HepG2 (cell line): ENCODE measurements around the gene RUVBL2. TPM values are rescaled to one million over a fixed set of nuclear protein-coding genes. Genes with fewer than 3 reads are reported as not detected.

Experiments
- ADNP ChIP-seq: sonication (generic); formaldehyde crosslinking; IDR thresholded peaks from 2 replicates; pipeline ENCODE4 v1.4.0; 2020; ENCODE audit warnings: missing genetic modification reagents
- CENPT ChIP-seq: sonication (generic); formaldehyde crosslinking; IDR thresholded peaks from 2 replicates; pipeline ENCODE4 v1.8.0; 2022; ENCODE audit warnings: low read depth, mild to moderate bottlenecking, moderate library complexity, missing genetic modification reagents
- ELF1 ChIP-seq: sonication (generic); formaldehyde crosslinking; IDR thresholded peaks from 2 replicates; pipeline ENCODE4 v1.4.0; 2020; ENCODE audit warnings: missing genetic modification reagents
- ETV5 ChIP-seq: IDR thresholded peaks from 2 replicates; pipeline ENCODE4 v1.6.1; 2018; ENCODE audit warnings: missing biosample characterization, missing genetic modification reagents, inconsistent platforms, borderline replicate concordance
- GABPA ChIP-seq, 2 experiments: IDR thresholded peaks; 2 replicates each; pipeline ENCODE4 v1.6.1; 2011 to 2016; ENCODE audit warnings: low read depth in 2 of 2, low read length in 1 of 2, missing biosample characterization in 1 of 2, missing genetic modification characterization in 1 of 2
- IRF2 ChIP-seq: IDR thresholded peaks from 2 replicates; pipeline ENCODE4 v1.6.1; 2018; ENCODE audit warnings: missing genetic modification reagents, missing compliant biosample characterization
- JUND ChIP-seq: sonication (generic); formaldehyde crosslinking; IDR thresholded peaks from 2 replicates; pipeline ENCODE4 v1.8.0; 2022; ENCODE audit warnings: mild to moderate bottlenecking, missing genetic modification reagents
- KDM6A ChIP-seq: IDR thresholded peaks from 2 replicates; pipeline ENCODE4 v1.6.1; 2016; ENCODE audit warnings: low read depth
- KLF9 ChIP-seq: IDR thresholded peaks from 2 replicates; pipeline ENCODE4 v1.6.1; 2016; ENCODE audit warnings: low read depth
- MBNL3 ChIP-seq: fragments of 250-450 bp; sonication (Bioruptor Pico); conservative IDR thresholded peaks from 2 replicates; pipeline ENCODE4 v1.8.0; 2022; ENCODE audit warnings: mild to moderate bottlenecking, inconsistent platforms
- PHF20 ChIP-seq: sonication (generic); formaldehyde crosslinking; IDR thresholded peaks from 2 replicates; pipeline ENCODE4 v1.5.0; 2020; ENCODE audit warnings: mild to moderate bottlenecking, missing genetic modification reagents
- SALL2 ChIP-seq: sonication (generic); formaldehyde crosslinking; IDR thresholded peaks from 2 replicates; pipeline ENCODE4 v1.8.1; 2023; ENCODE audit warnings: mild to moderate bottlenecking, missing genetic modification reagents, inconsistent platforms
- SIN3A ChIP-seq: IDR thresholded peaks from 2 replicates; pipeline ENCODE4 v1.6.1; 2011; ENCODE audit warnings: low read depth, mild to moderate bottlenecking, control low read depth, low read length, borderline replicate concordance
- SOX13 ChIP-seq, 3 experiments: fragments of 450-650 bp in 1 of 3; sonication (generic) in 1 of 3; formaldehyde crosslinking in 1 of 3; IDR thresholded peaks in 2 of 3; conservative IDR thresholded peaks in 1 of 3; 2 replicates each; pipeline versions ENCODE4 v1.5.0 to v1.6.1; 2016 to 2020; ENCODE audit warnings: antibody characterized with exemption in 1 of 3, mild to moderate bottlenecking in 1 of 3, missing compliant biosample characterization in 1 of 3, missing genetic modification reagents in 1 of 3, moderate library complexity in 1 of 3
- SPEN ChIP-seq: sonication (generic); formaldehyde crosslinking; IDR thresholded peaks from 2 replicates; pipeline ENCODE4 v1.5.1; 2020; ENCODE audit warnings: low read depth, mild to moderate bottlenecking, missing genetic modification reagents
- TARDBP ChIP-seq: sonication (generic); formaldehyde crosslinking; IDR thresholded peaks from 2 replicates; pipeline ENCODE4 v1.8.0; 2022; ENCODE audit warnings: mild to moderate bottlenecking, missing genetic modification reagents
- ZIK1 ChIP-seq: sonication (generic); formaldehyde crosslinking; IDR thresholded peaks from 2 replicates; pipeline ENCODE4 v1.5.0; 2020; ENCODE audit warnings: mild to moderate bottlenecking, low read depth, missing genetic modification reagents, borderline replicate concordance
- ZMYM2 ChIP-seq: sonication (generic); formaldehyde crosslinking; IDR thresholded peaks from 2 replicates; pipeline ENCODE4 v1.8.0; 2022; ENCODE audit warnings: mild to moderate bottlenecking, missing genetic modification reagents
- ZNF207 ChIP-seq: fragments of 450-650 bp; IDR thresholded peaks from 2 replicates; pipeline ENCODE4 v1.6.1; 2016; ENCODE audit warnings: antibody characterized with exemption, borderline replicate concordance
- ZNF235 ChIP-seq: sonication (generic); formaldehyde crosslinking; IDR thresholded peaks from 2 replicates; pipeline ENCODE4 v1.8.1; 2023; ENCODE audit warnings: mild to moderate bottlenecking, missing genetic modification reagents, borderline replicate concordance
- ZNF574 ChIP-seq: sonication (generic); formaldehyde crosslinking; IDR thresholded peaks from 2 replicates; pipeline ENCODE4 v1.4.0; 2020; ENCODE audit warnings: missing genetic modification reagents
- ZNF792 ChIP-seq: IDR thresholded peaks from 2 replicates; pipeline ENCODE4 v1.6.1; 2016
- ZSCAN30 ChIP-seq: sonication (generic); formaldehyde crosslinking; IDR thresholded peaks from 2 replicates; pipeline ENCODE4 v1.5.0; 2020; ENCODE audit warnings: mild to moderate bottlenecking, missing genetic modification reagents
- polyA plus RNA-seq, 8 experiments: library from polyadenylated mRNA; depleted of rRNA in 3 of 8; stranded (reverse) in 7 of 8; unstranded in 1 of 8; fragments of >200 nt; fragmentation: Illumina TruSeq in 4 of 8; extraction: Trizol in 4 of 8; gene quantifications; 2 replicates each; pipeline versions ENCODE4 v1.2.1 to v1.2.3, GENCODE V29; 2011 to 2016; ENCODE audit warnings: low read depth in 4 of 8, missing spikeins in 1 of 8, mixed read lengths in 1 of 8; ENCODE audit not compliant: insufficient read depth in 1 of 8
- total RNA-seq, 5 experiments: library from RNA; depleted of rRNA; stranded (reverse); fragments of >200 nt; fragmentation: Illumina TruSeq; extraction: Trizol; gene quantifications; 2 replicates each; pipeline ENCODE4 v1.2.3, GENCODE V29; 2016; ENCODE audit warnings: low read depth in 1 of 5
- TF ChIP-seq, protein P1 (sequence below): sonication (generic); formaldehyde crosslinking; IDR thresholded peaks from 2 replicates; pipeline ENCODE4 v1.5.1; 2020; ENCODE audit warnings: mild to moderate bottlenecking, missing genetic modification reagents, moderate library complexity

RUVBL2 gene
- total and polyA plus RNA-seq, 2 of the 13 experiments (the other 11 are each of a cell fraction or from before 2014, with no cell fraction given), result 120 to 122 TPM

- TF ChIP-seq ZNF574 (CRISPR knock-in tag) (peak; percentile 87), SALL2 (CRISPR knock-in tag) (peak; percentile 86), IRF2 (CRISPR knock-in tag) (peak; percentile 51; the same call in 1 of the 2 replicates), KDM6A (no peak), TARDBP (CRISPR knock-in tag) (peak; percentile 57; the same call in 1 of the 2 replicates), ELF1 (CRISPR knock-in tag) (peak; percentile 72), ZNF792 (CRISPR knock-in tag) (peak; percentile 34; the same call in 1 of the 2 replicates), MBNL3 (CRISPR knock-in tag) (peak; percentile 97), GABPA (IDR thresholded peaks at IDR 0.05; ENCODE audit: low read depth, low read length) (no peak), GABPA (CRISPR knock-in tag; IDR thresholded peaks at IDR 0.05; ENCODE audit: low read depth) (peak; percentile 48), SOX13 (IDR thresholded peaks at IDR 0.05) (no peak), SOX13 (CRISPR knock-in tag; conservative IDR thresholded peaks at IDR 0.05 in 1 of 2, IDR thresholded peaks at IDR 0.05 in 1 of 2) (peak in 1 of 2 experiments; percentile 27; a peak in 1 of 4 replicates), ZNF207 (peak; percentile 94; the same call in 1 of the 2 replicates), KLF9 (CRISPR knock-in tag) (peak; percentile 50; the same call in 1 of the 2 replicates), ADNP (CRISPR knock-in tag) (no peak), CENPT (CRISPR knock-in tag) (no peak), ETV5 (CRISPR knock-in tag) (peak; percentile 65), SPEN (peak; percentile 78), PHF20 (peak; percentile 87), JUND (CRISPR knock-in tag) (0 out of 2 replicates have a peak, but pooled peaks have one; percentile 30), ZMYM2 (CRISPR knock-in tag) (peak; percentile 18; the same call in 1 of the 2 replicates), SIN3A (peak; percentile 64; the same call in 1 of the 2 replicates), ZSCAN30 (no peak), ZIK1 (CRISPR knock-in tag) (peak; percentile 80), ZNF235 (CRISPR knock-in tag) (peak; percentile 54; the same call in 1 of the 2 replicates)
- TF ChIP-seq, protein P1, sequence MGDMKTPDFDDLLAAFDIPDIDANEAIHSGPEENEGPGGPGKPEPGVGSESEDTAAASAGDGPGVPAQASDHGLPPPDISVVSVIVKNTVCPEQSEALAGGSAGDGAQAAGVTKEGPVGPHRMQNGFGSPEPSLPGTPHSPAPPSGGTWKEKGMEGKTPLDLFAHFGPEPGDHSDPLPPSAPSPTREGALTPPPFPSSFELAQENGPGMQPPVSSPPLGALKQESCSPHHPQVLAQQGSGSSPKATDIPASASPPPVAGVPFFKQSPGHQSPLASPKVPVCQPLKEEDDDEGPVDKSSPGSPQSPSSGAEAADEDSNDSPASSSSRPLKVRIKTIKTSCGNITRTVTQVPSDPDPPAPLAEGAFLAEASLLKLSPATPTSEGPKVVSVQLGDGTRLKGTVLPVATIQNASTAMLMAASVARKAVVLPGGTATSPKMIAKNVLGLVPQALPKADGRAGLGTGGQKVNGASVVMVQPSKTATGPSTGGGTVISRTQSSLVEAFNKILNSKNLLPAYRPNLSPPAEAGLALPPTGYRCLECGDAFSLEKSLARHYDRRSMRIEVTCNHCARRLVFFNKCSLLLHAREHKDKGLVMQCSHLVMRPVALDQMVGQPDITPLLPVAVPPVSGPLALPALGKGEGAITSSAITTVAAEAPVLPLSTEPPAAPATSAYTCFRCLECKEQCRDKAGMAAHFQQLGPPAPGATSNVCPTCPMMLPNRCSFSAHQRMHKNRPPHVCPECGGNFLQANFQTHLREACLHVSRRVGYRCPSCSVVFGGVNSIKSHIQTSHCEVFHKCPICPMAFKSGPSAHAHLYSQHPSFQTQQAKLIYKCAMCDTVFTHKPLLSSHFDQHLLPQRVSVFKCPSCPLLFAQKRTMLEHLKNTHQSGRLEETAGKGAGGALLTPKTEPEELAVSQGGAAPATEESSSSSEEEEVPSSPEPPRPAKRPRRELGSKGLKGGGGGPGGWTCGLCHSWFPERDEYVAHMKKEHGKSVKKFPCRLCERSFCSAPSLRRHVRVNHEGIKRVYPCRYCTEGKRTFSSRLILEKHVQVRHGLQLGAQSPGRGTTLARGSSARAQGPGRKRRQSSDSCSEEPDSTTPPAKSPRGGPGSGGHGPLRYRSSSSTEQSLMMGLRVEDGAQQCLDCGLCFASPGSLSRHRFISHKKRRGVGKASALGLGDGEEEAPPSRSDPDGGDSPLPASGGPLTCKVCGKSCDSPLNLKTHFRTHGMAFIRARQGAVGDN (CRISPR knock-in tag), result peak; percentile 89
Measured at GRCh38 chr19:48954595-48955307, 38.9 kb upstream of the RUVBL2 start, which contains the start of gene BAX (continued).
